Lower leg skin (tissue), 4 donors: ENCODE data around the gene VCP. TPM values are rescaled to one million over a fixed set of nuclear protein-coding genes. Genes with fewer than 3 reads are reported as not detected.

Experiments
- DNase-seq, 2 donors: peaks; one replicate each; pipeline ENCODE4 v3.0.0-alpha.2; 2019; ENCODE audit warnings: low spot score in 2 of 2
- H3K4me3 ChIP-seq: fragments of 200-600 bp; sonication (generic); 2 replicates; pipeline ENCODE4 v1.5.1; 2017; ENCODE audit warnings: mild to moderate bottlenecking, low read depth; ENCODE audit not compliant: poor library complexity, severe bottlenecking
- POLR2A ChIP-seq, 2 donors: fragments of 450-650 bp; IDR thresholded peaks; one replicate each; pipeline ENCODE4 v1.6.1; 2016 to 2017; ENCODE audit warnings: antibody characterized with exemption in 2 of 2, mild to moderate bottlenecking in 1 of 2, moderate library complexity in 1 of 2
- WGBS, 2 donors: methylation state at CpG; one replicate each; pipeline ENCODE4 v1.1.5; 2018; 5-methylcytosine and 5-hydroxymethylcytosine counted together
- intact Hi-C: fragments of 100-400 bp; cut with DNase I; formaldehyde crosslinking; loops from one replicate; pipeline ENCODE4 v1.15.0; 2023; ENCODE audit warnings: low total_unique reads
- total RNA-seq, 4 donors: library from RNA; depleted of rRNA; stranded (reverse); fragments of >200 nt; gene quantifications; one replicate each; pipeline ENCODE4 v1.1.0, GENCODE V29; 2016
- TF ChIP-seq, protein P1 (sequence below), 3 donors: fragments of 450-650 bp; IDR thresholded peaks; one replicate each; pipeline ENCODE4 v1.5.1; 2016; ENCODE audit warnings: antibody characterized with exemption in 3 of 3, mild to moderate bottlenecking in 3 of 3, moderate library complexity in 2 of 3

Gene VCP
- total RNA-seq, 4 donors from 2014 or later, result 122 to 194 (median 156) TPM

DNA sequence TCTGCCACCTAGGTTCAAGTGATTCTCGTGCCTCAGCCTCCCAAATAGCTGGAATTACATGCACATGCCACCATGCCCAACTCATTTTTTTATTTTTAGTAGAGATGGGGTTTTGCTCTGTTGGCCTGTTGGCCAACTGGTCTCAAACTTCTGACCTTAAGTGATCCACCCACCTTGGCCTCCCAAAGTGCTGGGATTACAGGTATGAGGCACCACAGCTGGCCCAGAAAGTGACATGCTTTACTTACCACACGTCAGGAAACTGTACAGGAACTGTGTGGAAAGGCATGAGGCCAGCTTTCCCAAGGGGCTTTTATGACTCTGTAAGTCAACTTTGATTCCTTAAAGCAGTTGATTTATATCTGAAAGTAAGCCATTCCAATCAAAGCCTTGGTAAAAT is 57.9 kb downstream of the VCP start:
- intact Hi-C loops, result no loop called here
- no peak for TF ChIP-seq POLR2A (IDR thresholded peaks at IDR 0.05)
- TF ChIP-seq, protein P1, sequence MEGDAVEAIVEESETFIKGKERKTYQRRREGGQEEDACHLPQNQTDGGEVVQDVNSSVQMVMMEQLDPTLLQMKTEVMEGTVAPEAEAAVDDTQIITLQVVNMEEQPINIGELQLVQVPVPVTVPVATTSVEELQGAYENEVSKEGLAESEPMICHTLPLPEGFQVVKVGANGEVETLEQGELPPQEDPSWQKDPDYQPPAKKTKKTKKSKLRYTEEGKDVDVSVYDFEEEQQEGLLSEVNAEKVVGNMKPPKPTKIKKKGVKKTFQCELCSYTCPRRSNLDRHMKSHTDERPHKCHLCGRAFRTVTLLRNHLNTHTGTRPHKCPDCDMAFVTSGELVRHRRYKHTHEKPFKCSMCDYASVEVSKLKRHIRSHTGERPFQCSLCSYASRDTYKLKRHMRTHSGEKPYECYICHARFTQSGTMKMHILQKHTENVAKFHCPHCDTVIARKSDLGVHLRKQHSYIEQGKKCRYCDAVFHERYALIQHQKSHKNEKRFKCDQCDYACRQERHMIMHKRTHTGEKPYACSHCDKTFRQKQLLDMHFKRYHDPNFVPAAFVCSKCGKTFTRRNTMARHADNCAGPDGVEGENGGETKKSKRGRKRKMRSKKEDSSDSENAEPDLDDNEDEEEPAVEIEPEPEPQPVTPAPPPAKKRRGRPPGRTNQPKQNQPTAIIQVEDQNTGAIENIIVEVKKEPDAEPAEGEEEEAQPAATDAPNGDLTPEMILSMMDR (IDR thresholded peaks at IDR 0.05), result no peak
- DNase-seq, result no peak
- H3K4me3 ChIP-seq, result no peak overlapping the region
- 45 to 52% methylated on average over 2 of the region's 2 CpGs for WGBS, 2 donors

DNA sequence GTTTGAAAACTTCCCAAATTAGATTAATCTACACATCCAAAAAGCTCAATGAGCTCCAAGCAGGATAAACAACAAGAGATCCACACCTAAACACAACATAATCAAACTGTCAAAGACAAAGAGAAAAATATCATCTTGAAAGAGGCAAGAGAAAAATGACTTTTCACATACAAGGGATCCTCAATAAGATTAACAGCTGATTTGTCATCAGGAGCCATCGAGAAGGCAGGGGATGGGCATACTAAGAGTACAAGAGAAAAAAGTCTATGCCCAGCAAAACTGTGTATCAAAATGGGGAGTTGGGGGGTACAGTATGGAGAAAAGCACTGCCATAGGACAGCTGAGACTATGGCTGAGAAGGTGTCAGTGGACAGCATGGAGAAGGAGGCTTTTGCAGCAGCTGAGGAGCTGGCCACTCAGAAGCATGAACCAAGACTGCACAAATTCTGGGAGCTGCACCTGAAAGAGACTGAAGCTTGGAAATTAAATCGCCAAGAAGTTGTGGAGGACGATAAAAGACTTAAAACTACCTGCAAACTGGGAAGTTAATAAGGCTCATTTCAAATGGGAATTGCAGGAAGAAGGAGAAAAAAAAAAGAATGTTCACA is 62.0 kb downstream of the VCP start:
- H3K4me3 ChIP-seq, result no peak overlapping the region
- DNase-seq, result no peak
- 91 to 96% methylated on average over 3 of the region's 3 CpGs for WGBS, 2 donors
- TF ChIP-seq, protein P1 (IDR thresholded peaks at IDR 0.05), result no peak
- TF ChIP-seq POLR2A (IDR thresholded peaks at IDR 0.05), result no peak
- intact Hi-C loops, result no loop called here

Other genes starting within 250 kb of the VCP start
- 1 to 10 TPM in 2 of 4 donors, under 1 TPM in 2; 0.44 to 2.7 (median 1.5) TPM for gene PHF24, start 114.3 kb downstream of the VCP start, total RNA-seq
- 1 to 10 TPM; 1.1 to 3.7 (median 1.9) TPM for gene DNAJB5, start 82.9 kb downstream of the VCP start, total RNA-seq
- 10 to 100 TPM in 3 of 4 donors, 1 to 10 TPM in 1; 5.3 to 34.7 (median 11.6) TPM for gene FANCG, start 7.3 kb upstream of the VCP start, total RNA-seq
- gene PIGO, start 24.0 kb upstream of the VCP start, total RNA-seq, result 10 to 100 TPM in 3 of 4 donors, 1 to 10 TPM in 1; 9.8 to 21.3 (median 19.0) TPM
- 100 to 1,000 TPM in 2 of 4 donors, 10 to 100 TPM in 2; 76.3 to 105 (median 88.6) TPM for gene STOML2, start 30.5 kb upstream of the VCP start, total RNA-seq
- gene ATOSB, start 43.2 kb upstream of the VCP start, total RNA-seq, result 10 to 100 TPM; 16.7 to 27.9 (median 19.4) TPM
- 10 to 100 TPM; 11.9 to 29.0 (median 27.5) TPM for gene UNC13B, start 89.4 kb upstream of the VCP start, total RNA-seq